ENCODE measurements around the gene RCE1.

Gene RCE1

GRCh38 chr11:66856496-66857233 lies 13.4 kb downstream of the RCE1 start, which contains the start of gene LRFN4:
Gene LRFN4 (plus strand): TSS chr11:66857064. CDS start chr11:66857745, 681 bp downstream.
- peak in 37 of 56 donors; percentile 33 to 95 (median 69) for DNase-seq

- DNase-seq, result peak in 1 of 56 donors; percentile 47
Measured at GRCh38 chr11:66857234-66857926, 14.1 kb downstream of the RCE1 start.

- peak in 1 of 56 donors; percentile 25 for DNase-seq
Measured at GRCh38 chr11:66857927-66858185, 14.6 kb downstream of the RCE1 start.

GRCh38 chr11:66858186-66858938 lies 15.1 kb downstream of the RCE1 start:
- DNase-seq, result no peak

- no peak for DNase-seq
Measured at GRCh38 chr11:66858939-66859685, 15.9 kb downstream of the RCE1 start.

GRCh38 chr11:66859686-66860448 lies 16.6 kb downstream of the RCE1 start:
- no peak for DNase-seq

- no peak for DNase-seq
Measured at GRCh38 chr11:66860449-66860831, 17.2 kb downstream of the RCE1 start.

- no peak for DNase-seq
Measured at GRCh38 chr11:66861038-66861773, 18.0 kb downstream of the RCE1 start.

- DNase-seq, result no peak
Measured at GRCh38 chr11:66861774-66862558, 18.7 kb downstream of the RCE1 start.

GRCh38 chr11:66862559-66863037 lies 19.4 kb downstream of the RCE1 start:
- DNase-seq, result no peak

GRCh38 chr11:66863428-66864125 lies 20.3 kb downstream of the RCE1 start:
- DNase-seq, result no peak

GRCh38 chr11:66864172-66864901 lies 21.1 kb downstream of the RCE1 start:
- no peak for DNase-seq

GRCh38 chr11:66864924-66865697 lies 21.9 kb downstream of the RCE1 start:
- DNase-seq, result no peak

- DNase-seq, result no peak
Measured at GRCh38 chr11:66866007-66866406, 22.8 kb downstream of the RCE1 start.

- DNase-seq, result no peak
Measured at GRCh38 chr11:66866511-66866986, 23.3 kb downstream of the RCE1 start.

GRCh38 chr11:66867425-66868040 lies 24.3 kb downstream of the RCE1 start:
- DNase-seq, result no peak

Measured in nucleus accumbens (tissue), 56 donors.